Endothelial cell of umbilical vein (primary cell): ENCODE results near the gene TSTD2. TPM values are rescaled to one million over a fixed set of nuclear protein-coding genes. Genes with fewer than 3 reads are reported as not detected.

Experiments used
- BruUV-seq: library from RNA; stranded (reverse); fragments of 400-500 nt; replicated peaks from 2 replicates; lab custom pipeline; 2021; lab: Mats Ljungman, UMichigan
- CTCF ChIA-PET: fragments of 300-600, 350-600 bp; sonication (Branson Sonifier 250); formaldehyde crosslinking; loops from one replicate; lab custom pipeline; 2021; ENCODE audit warnings: antibody characterized with exemption, inconsistent platforms; lab: Charles Lee
- POLR2A ChIA-PET: fragments of 300-600, 350-600 bp; sonication (Branson Sonifier 250); formaldehyde crosslinking; loops from one replicate; lab custom pipeline; 2021; ENCODE audit warnings: antibody characterized with exemption, inconsistent platforms; lab: Charles Lee
- DNase-seq: peaks from one replicate; pipeline ENCODE4 v3.0.0-alpha.2; 2011; ENCODE audit warnings: low read depth, low spot score
- FAIRE-seq: peaks from 2 replicates; lab custom pipeline; 2011; peaks lifted over from hg19 to GRCh38; lab: Jason Lieb, UNC
- H2AFZ ChIP-seq: 2 replicates; pipeline ENCODE4 v1.6.0; 2012; ENCODE audit warnings: low read depth, low read length, control low read depth, inconsistent platforms
- H3K27ac ChIP-seq: 2 replicates; pipeline ENCODE4 v1.5.1; 2011; ENCODE audit warnings: low read depth, mild to moderate bottlenecking, control low read depth, low read length, moderate library complexity; ENCODE audit not compliant: insufficient read depth
- H3K27me3 ChIP-seq, 2 experiments: 2 replicates each; pipeline versions ENCODE4 v1.6.0 to v1.6.1; 2011; ENCODE audit warnings: low read length in 2 of 2, mixed read lengths in 1 of 2; ENCODE audit not compliant: control insufficient read depth in 2 of 2, insufficient read depth in 2 of 2
- H3K36me3 ChIP-seq, 2 experiments: 2 replicates in 1 of 2; 3 replicates in 1 of 2; pipeline ENCODE4 v1.5.1; 2011; ENCODE audit warnings: low read length in 2 of 2, mild to moderate bottlenecking in 1 of 2, moderate library complexity in 1 of 2; ENCODE audit not compliant: control insufficient read depth in 2 of 2, insufficient read depth in 2 of 2; ENCODE audit errors: extremely low read depth in 1 of 2
- H3K4me1 ChIP-seq: 3 replicates; pipeline ENCODE4 v1.5.1; 2011; ENCODE audit warnings: mild to moderate bottlenecking, low read length; ENCODE audit not compliant: control insufficient read depth, insufficient read depth; ENCODE audit errors: extremely low read depth
- H3K4me2 ChIP-seq: 2 replicates; pipeline ENCODE4 v1.6.1; 2011; ENCODE audit warnings: low read length, control low read depth, mixed read lengths; ENCODE audit not compliant: insufficient read depth
- H3K4me3 ChIP-seq, 3 experiments: fragments of 200-600 bp in 1 of 3; sonication (generic), shearing (Covaris generic) in 1 of 3; replicated peaks in 1 of 3; 2 replicates each; pipeline ENCODE4 v1.5.1; 2011 to 2016; ENCODE audit warnings: control low read depth in 3 of 3, low read length in 3 of 3, mild to moderate bottlenecking in 2 of 3, inconsistent platforms in 1 of 3, low read depth in 1 of 3, moderate library complexity in 1 of 3; ENCODE audit not compliant: insufficient read depth in 1 of 3
- H3K79me2 ChIP-seq: 2 replicates; pipeline ENCODE4 v1.6.0; 2012; ENCODE audit warnings: low read length, inconsistent platforms; ENCODE audit not compliant: control insufficient read depth, insufficient read depth
- H3K9ac ChIP-seq: replicated peaks from 2 replicates; pipeline ENCODE3; 2011; ENCODE audit warnings: low read length, control low read depth; ENCODE audit not compliant: insufficient read depth; ENCODE audit errors: extremely low read depth
- H3K9me1 ChIP-seq: replicated peaks from 3 replicates; pipeline ENCODE4 v1.6.0; 2011; ENCODE audit warnings: mild to moderate bottlenecking, low read length; ENCODE audit not compliant: control insufficient read depth, insufficient read depth; ENCODE audit errors: extremely low read depth
- H3K9me3 ChIP-seq: replicated peaks from 2 replicates; pipeline ENCODE4 v1.5.1; 2012; ENCODE audit warnings: low read length, inconsistent platforms; ENCODE audit not compliant: control insufficient read depth, insufficient read depth
- H4K20me1 ChIP-seq: replicated peaks from 2 replicates; pipeline ENCODE3; 2011; ENCODE audit warnings: mild to moderate bottlenecking, low read length; ENCODE audit not compliant: control insufficient read depth, insufficient read depth; ENCODE audit errors: extremely low read depth
- CTCF ChIP-seq, 2 donors: IDR thresholded peaks; 1 replicate in 1 of 2; 2 replicates in 1 of 2; pipeline ENCODE4 v1.5.1; 2011; ENCODE audit warnings: low read length in 2 of 2, mild to moderate bottlenecking in 2 of 2, moderate library complexity in 2 of 2, control low read depth in 1 of 2, inconsistent platforms in 1 of 2, low read depth in 1 of 2; ENCODE audit not compliant: insufficient read depth in 1 of 2; ENCODE audit errors: extremely low read depth in 1 of 2
- EZH2 ChIP-seq: IDR thresholded peaks from 2 replicates; pipeline ENCODE4 v1.6.1; 2012; ENCODE audit warnings: borderline replicate concordance, low read depth, mild to moderate bottlenecking, moderate library complexity, low read length, inconsistent platforms; ENCODE audit not compliant: severe bottlenecking
- FOS ChIP-seq: IDR thresholded peaks from 2 replicates; pipeline ENCODE4 v1.6.1; 2011; ENCODE audit warnings: mild to moderate bottlenecking, low read length, moderate library complexity, borderline replicate concordance; ENCODE audit not compliant: insufficient read depth
- GATA2 ChIP-seq: IDR thresholded peaks from 2 replicates; pipeline ENCODE4 v1.7.0; 2011; ENCODE audit warnings: low read depth, mild to moderate bottlenecking, moderate library complexity, mixed read lengths, low read length; ENCODE audit not compliant: insufficient read length, insufficient read depth
- JUN ChIP-seq: IDR thresholded peaks from 2 replicates; pipeline ENCODE4 v1.6.1; 2011; ENCODE audit warnings: borderline replicate concordance, low read depth; ENCODE audit not compliant: insufficient read length, insufficient read depth
- MAX ChIP-seq: IDR thresholded peaks from 2 replicates; pipeline ENCODE4 v1.6.1; 2011; ENCODE audit not compliant: insufficient read depth, insufficient read length
- MYC ChIP-seq: IDR thresholded peaks from one replicate; pipeline ENCODE4 v1.6.1; 2011; ENCODE audit warnings: mild to moderate bottlenecking, low read depth, low read length
- POLR2A ChIP-seq: IDR thresholded peaks from 2 replicates; pipeline ENCODE4 v1.6.1; 2012; ENCODE audit warnings: low read depth, mild to moderate bottlenecking, control low read depth, low read length
- POLR2AphosphoS5 ChIP-seq: IDR thresholded peaks from 2 replicates; pipeline ENCODE4 v1.6.1; 2012; ENCODE audit warnings: low read depth, mild to moderate bottlenecking, control low read depth, low read length, moderate library complexity; ENCODE audit not compliant: insufficient read depth
- dilution Hi-C: fragments of 300-500 bp; cut with MboI; formaldehyde crosslinking; loops from one replicate; pipeline ENCODE4 v1.15.0; 2019; ENCODE audit warnings: low sequenced_read_pairs; ENCODE audit not compliant: extremely low pct_ligation_motif_present
- intact Hi-C: fragments of 100-400 bp; cut with micrococcal nuclease; formaldehyde crosslinking; loops from one replicate; pipeline ENCODE4 v1.10.0; 2022
- polyA plus RNA-seq, 4 experiments: library from polyadenylated mRNA; depleted of rRNA in 3 of 4; stranded (reverse) in 3 of 4; unstranded in 1 of 4; fragments of >200 nt; gene quantifications; 2 replicates each; pipeline versions ENCODE4 v1.2.1 to v1.2.3, GENCODE V29; 2011 to 2012; ENCODE audit warnings: missing spikeins in 1 of 4
- total RNA-seq: library from RNA; stranded (reverse); gene quantifications from 2 replicates; pipeline ENCODE4 v1.2.3, GENCODE V29; 2021

TSTD2 gene
- total and polyA plus RNA-seq, 2 donors (not counting 3 experiments of a cell fraction or from before 2014, with no cell fraction given) = 13.7 to 15.9 TPM

DNA sequence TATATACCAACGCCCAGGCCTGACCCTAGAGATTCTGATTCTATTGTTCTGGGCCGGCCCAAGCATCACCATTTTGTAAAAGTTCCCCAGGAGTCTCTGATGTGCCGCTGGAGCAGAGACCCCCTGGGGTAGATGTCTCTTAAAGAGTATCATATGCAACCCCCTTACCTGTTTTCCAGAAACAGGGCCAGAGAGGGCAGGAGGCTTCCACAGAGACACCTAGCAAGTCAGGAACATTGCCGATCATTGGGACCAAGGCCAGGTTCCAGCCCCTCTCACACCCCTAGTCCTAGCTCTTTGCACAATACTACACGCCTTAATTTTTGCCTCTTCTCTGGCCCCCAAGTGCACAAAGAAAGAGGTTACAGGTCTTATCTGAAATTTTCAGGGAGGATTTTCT is 67.9 kb downstream of the TSTD2 start:
- Histone ChIP-seq H3K4me2 (no peak overlapping the region), H3K4me3 (no peak overlapping the region), H3K9me1 (no peaks in the 10 kb centered on the region), H3K79me2 (no peaks in the 10 kb centered on the region), H3K9ac (no peak overlapping the region), H3K36me3 (no peaks in the 10 kb centered on the region), H3K4me1 (peaks cover 16% of the 10 kb centered on the region), H2AFZ (no peak overlapping the region), H3K9me3 (no peaks in the 10 kb centered on the region), H3K27ac (no peak overlapping the region), H4K20me1 (no peaks in the 10 kb centered on the region), H3K27me3 (peaks cover 6 to 24% of the 10 kb centered on the region in 2 experiments)
- no peak for TF ChIP-seq POLR2A
- no peak for TF ChIP-seq CTCF (IDR thresholded peaks at IDR 0.05; ENCODE audit: extremely low read depth in 1 of 2, insufficient read depth in 1 of 2, low read depth in 1 of 2, low read length in 2 of 2)
- TF ChIP-seq MAX = no peak
- no peak for TF ChIP-seq GATA2
- TF ChIP-seq MYC = no peak
- no peak for TF ChIP-seq POLR2AphosphoS5
- no peak for TF ChIP-seq JUN
- no peak for TF ChIP-seq EZH2
- no peak for TF ChIP-seq FOS
- FAIRE-seq (no peak), DNase-seq (no peak)
- ChIA-PET POLR2A (no interaction called here), CTCF (interaction anchor here (1.3 to 6.8 kb wide), 4 partner anchors 28 to 53 kb away, joined by 3 to 52 read pairs (median 8); no protein-coding TSS in a partner anchor)
- intact Hi-C loops (loop anchor here (2.0 kb wide), 1 partner anchor 34 kb away; no protein-coding TSS in a partner anchor), dilution Hi-C loops (no loop called here)
- no TSS peak for BruUV-seq
